ENCODE measurements around the gene PLXNA4.

The PLXNA4 gene

DNA sequence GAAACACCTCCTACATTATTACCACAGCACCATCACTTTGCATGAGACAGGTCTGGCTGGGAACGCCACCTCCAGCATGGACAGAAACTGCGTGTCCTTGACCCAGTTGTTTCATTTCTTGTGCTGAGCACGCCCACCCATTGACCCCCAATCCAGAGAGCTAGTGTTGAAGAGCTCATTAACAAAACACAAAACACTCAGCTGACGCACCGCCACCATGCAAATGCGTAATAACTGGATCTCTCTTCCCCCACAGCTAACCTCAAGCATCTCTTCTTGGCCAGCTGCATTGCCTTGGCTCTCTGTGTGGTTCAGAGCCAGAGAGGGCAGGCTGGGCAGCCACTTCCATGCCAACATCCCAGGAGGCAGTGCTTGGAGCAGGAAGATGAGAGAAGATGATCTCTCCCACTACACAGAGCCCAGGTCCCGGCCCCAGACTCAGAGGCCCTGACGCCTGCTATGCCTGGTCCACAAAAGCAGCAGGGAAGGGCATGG, 173.5 kb downstream of the PLXNA4 start:
- H3K9me3 ChIP-seq (ENCODE audit: low read length): no peaks in the 10 kb centered on the region
- no peaks in the 10 kb centered on the region for H3K36me3 ChIP-seq (ENCODE audit: insufficient read depth, low read length)
- no peaks in the 10 kb centered on the region for H3K27me3 ChIP-seq (ENCODE audit: control insufficient read depth in 1 of 2, insufficient read depth in 2 of 2, low read length in 2 of 2)
- H3K27ac ChIP-seq (ENCODE audit: low read depth, low read length): no peak overlapping the region
- H3K9ac ChIP-seq (ENCODE audit: low read length): no peak overlapping the region
- no peak overlapping the region for H3K4me3 ChIP-seq (ENCODE audit: low read depth in 1 of 2, low read length in 2 of 2)
- H3K4me1 ChIP-seq (ENCODE audit: insufficient read depth, low read length): no peaks in the 10 kb centered on the region

DNA sequence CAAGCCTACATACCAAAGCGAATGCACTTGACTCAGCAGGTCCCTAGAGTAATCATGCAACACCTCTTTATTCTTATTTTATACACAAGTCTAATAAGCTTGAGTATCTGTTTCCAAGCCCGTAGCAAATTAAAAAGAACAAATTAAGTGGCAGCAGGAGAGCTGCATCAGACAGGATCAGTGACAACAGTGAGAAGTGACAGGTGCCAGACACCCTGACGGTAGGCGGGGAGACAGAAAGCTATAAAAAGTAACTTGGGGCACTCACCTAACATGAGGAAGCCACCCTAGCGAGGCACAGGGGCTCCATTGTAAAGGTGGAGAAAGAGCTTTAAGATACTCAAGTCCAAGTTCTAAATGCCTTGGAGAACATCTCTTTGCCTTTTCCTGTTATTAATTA, 174.2 kb downstream of the PLXNA4 start:
- H3K36me3 ChIP-seq (ENCODE audit: insufficient read depth, low read length): no peaks in the 10 kb centered on the region
- no peaks in the 10 kb centered on the region for H3K4me1 ChIP-seq (ENCODE audit: insufficient read depth, low read length)
- no peaks in the 10 kb centered on the region for H3K27me3 ChIP-seq (ENCODE audit: control insufficient read depth in 1 of 2, insufficient read depth in 2 of 2, low read length in 2 of 2)
- no peak overlapping the region for H3K9ac ChIP-seq (ENCODE audit: low read length)
- H3K9me3 ChIP-seq (ENCODE audit: low read length): no peaks in the 10 kb centered on the region
- no peak overlapping the region for H3K4me3 ChIP-seq (ENCODE audit: low read depth in 1 of 2, low read length in 2 of 2)
- no peak overlapping the region for H3K27ac ChIP-seq (ENCODE audit: low read depth, low read length)

DNA sequence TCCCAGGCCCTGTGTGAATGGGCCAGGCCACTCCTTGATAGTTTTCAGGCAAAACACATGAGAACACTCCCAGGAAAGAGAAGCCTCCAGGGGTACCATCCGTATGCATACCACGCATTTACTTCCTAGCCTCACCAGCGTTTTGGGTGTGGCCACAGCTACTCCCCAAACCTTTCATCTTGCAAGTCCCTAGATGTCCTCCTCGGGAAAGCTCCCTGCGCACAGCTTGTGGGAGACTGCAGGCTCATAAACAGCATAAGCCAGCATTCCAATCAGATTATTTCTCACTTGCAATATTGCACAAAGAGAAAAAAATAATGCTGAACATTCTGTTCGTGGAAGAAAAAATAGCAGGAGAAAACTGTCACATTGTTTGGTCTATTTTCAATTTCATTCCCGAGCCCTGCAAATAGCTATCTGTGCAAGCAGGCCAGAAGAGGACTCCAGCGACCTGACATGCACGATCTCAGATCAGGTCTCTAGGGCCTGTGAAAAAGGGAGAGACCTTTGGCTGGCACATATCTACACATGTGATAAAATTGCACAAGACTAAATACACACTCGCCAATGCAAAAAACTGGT, 175.6 kb downstream of the PLXNA4 start:
- Histone ChIP-seq H3K36me3 (ENCODE audit: insufficient read depth, low read length) (no peaks in the 10 kb centered on the region), H3K27ac (ENCODE audit: low read depth, low read length) (no peak overlapping the region), H3K4me3 (ENCODE audit: low read depth in 1 of 2, low read length in 2 of 2) (no peak overlapping the region), H3K9ac (ENCODE audit: low read length) (no peak overlapping the region), H3K9me3 (ENCODE audit: low read length) (no peaks in the 10 kb centered on the region), H3K4me1 (ENCODE audit: insufficient read depth, low read length) (no peaks in the 10 kb centered on the region), H3K27me3 (ENCODE audit: control insufficient read depth in 1 of 2, insufficient read depth in 2 of 2, low read length in 2 of 2) (no peaks in the 10 kb centered on the region)

DNA sequence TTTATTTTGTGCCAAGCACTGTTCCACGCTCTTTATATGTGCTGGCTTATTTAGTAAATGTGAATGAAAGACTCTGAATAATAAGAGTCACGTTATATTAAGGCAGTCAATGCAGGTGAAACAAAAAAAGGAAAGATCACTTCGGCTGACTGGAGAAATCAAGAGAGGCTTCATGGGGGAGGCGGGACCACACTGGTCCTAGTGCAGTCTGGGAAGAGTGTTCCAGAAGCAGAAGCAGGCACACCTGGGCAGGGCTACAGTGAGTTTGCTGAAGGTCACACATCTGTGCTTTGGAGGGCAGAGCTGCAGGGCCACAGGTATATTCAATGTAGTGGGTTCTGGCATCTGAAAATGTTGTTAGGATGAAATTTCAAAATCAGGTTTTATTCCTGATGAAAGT, 176.9 kb downstream of the PLXNA4 start:
- Histone ChIP-seq H3K27me3 (ENCODE audit: control insufficient read depth in 1 of 2, insufficient read depth in 2 of 2, low read length in 2 of 2) (no peaks in the 10 kb centered on the region), H3K36me3 (ENCODE audit: insufficient read depth, low read length) (no peaks in the 10 kb centered on the region), H3K4me3 (ENCODE audit: low read depth in 1 of 2, low read length in 2 of 2) (no peak overlapping the region), H3K9me3 (ENCODE audit: low read length) (no peaks in the 10 kb centered on the region), H3K4me1 (ENCODE audit: insufficient read depth, low read length) (peaks cover under 1% of the 10 kb centered on the region), H3K9ac (ENCODE audit: low read length) (no peak overlapping the region), H3K27ac (ENCODE audit: low read depth, low read length) (no peak overlapping the region)

DNA sequence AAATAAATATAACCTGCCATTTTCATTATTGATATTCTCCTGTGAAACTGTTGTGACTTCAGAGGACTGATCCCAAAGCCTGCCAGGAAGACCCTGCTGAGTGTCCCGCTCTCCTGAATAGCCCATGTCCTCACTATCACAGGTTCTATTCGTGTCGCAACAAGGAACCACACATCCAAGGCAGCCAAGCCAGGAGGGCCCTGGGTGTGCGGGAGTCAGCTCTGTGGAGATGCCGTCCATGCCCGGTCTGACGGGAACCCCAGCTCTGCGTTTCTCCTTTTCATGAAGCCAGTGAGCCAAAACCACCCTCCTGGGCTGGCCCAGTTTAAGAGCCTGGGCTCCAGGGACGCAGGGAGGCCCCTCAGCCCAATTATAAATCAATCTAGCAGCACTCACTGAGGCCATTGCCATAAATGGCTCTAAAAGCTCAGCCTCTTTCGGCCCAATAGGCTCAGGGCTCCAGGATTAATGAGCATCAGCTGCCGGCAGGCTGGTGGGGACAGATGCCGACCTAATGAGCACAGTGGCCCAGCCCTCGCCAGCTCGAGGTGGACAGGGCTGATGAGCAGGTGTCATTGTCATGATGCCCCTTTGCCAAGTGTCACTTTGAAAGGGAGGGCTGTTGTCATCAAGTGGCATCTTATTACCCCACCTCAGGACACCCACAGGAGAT, 177.9 kb downstream of the PLXNA4 start:
- Histone ChIP-seq H3K36me3 (ENCODE audit: insufficient read depth, low read length) (no peaks in the 10 kb centered on the region), H3K9ac (ENCODE audit: low read length) (no peak overlapping the region), H3K27me3 (ENCODE audit: control insufficient read depth in 1 of 2, insufficient read depth in 2 of 2, low read length in 2 of 2) (no peaks in the 10 kb centered on the region), H3K4me3 (ENCODE audit: low read depth in 1 of 2, low read length in 2 of 2) (no peak overlapping the region), H3K4me1 (ENCODE audit: insufficient read depth, low read length) (peaks cover 10% of the 10 kb centered on the region), H3K9me3 (ENCODE audit: low read length) (no peaks in the 10 kb centered on the region), H3K27ac (ENCODE audit: low read depth, low read length) (no peak overlapping the region)

DNA sequence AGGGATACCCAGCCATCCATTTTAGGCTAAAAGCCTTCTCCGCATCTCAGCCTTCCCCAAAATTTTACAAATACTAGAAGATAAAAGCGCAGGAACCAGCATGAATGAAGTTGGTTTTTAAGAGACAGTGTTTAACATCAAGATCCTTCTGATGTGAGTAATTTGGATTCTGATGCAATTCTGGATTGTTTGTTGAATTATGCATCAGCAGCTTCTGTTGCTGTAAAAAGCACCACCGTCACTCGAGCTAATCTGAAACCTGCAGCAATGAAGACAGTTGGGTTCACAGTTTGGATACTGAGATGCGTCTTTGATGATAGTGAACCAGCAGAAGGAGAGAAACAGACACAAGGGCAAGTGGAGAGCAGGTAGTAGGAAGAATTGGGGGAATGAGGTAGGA, 179.2 kb downstream of the PLXNA4 start:
- peaks cover 11% of the 10 kb centered on the region for H3K4me1 ChIP-seq (ENCODE audit: insufficient read depth, low read length)

DNA sequence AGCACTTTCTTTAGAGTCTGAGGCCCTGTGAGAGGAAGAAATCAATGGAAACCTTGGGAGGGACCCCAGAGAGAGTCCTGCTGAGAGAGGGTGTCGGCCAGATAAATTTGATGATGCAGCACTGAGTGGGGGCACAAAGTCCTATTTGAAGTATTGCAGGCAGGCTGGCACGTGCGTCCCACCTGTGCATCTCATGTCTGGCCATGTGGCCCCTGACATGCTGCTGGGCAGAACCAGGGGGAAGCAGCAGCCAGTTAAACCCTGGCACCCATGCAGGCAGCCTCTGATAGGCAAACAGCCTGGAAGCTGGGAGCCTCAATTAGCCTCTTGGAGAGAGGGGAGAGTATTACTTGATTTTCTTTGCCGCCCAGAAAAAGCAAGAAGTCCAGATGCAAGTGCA, 180.9 kb downstream of the PLXNA4 start:
- no peak overlapping the region for H3K9ac ChIP-seq (ENCODE audit: low read length)
- H3K36me3 ChIP-seq (ENCODE audit: insufficient read depth, low read length): no peaks in the 10 kb centered on the region
- H3K9me3 ChIP-seq (ENCODE audit: low read length): no peaks in the 10 kb centered on the region
- no peaks in the 10 kb centered on the region for H3K27me3 ChIP-seq (ENCODE audit: control insufficient read depth in 1 of 2, insufficient read depth in 2 of 2, low read length in 2 of 2)
- H3K4me1 ChIP-seq (ENCODE audit: insufficient read depth, low read length): peaks cover 11% of the 10 kb centered on the region
- H3K27ac ChIP-seq (ENCODE audit: low read depth, low read length): no peak overlapping the region
- no peak overlapping the region for H3K4me3 ChIP-seq (ENCODE audit: low read depth in 1 of 2, low read length in 2 of 2)

More for the DNA sequence above, 179.2 kb downstream of the PLXNA4 start:
- H3K27me3 ChIP-seq (ENCODE audit: control insufficient read depth in 1 of 2, insufficient read depth in 2 of 2, low read length in 2 of 2): no peaks in the 10 kb centered on the region
- no peaks in the 10 kb centered on the region for H3K9me3 ChIP-seq (ENCODE audit: low read length)
- H3K36me3 ChIP-seq (ENCODE audit: insufficient read depth, low read length): no peaks in the 10 kb centered on the region
- no peak overlapping the region for H3K27ac ChIP-seq (ENCODE audit: low read depth, low read length)
- H3K4me3 ChIP-seq (ENCODE audit: low read depth in 1 of 2, low read length in 2 of 2): no peak overlapping the region
- no peak overlapping the region for H3K9ac ChIP-seq (ENCODE audit: low read length)

DNA sequence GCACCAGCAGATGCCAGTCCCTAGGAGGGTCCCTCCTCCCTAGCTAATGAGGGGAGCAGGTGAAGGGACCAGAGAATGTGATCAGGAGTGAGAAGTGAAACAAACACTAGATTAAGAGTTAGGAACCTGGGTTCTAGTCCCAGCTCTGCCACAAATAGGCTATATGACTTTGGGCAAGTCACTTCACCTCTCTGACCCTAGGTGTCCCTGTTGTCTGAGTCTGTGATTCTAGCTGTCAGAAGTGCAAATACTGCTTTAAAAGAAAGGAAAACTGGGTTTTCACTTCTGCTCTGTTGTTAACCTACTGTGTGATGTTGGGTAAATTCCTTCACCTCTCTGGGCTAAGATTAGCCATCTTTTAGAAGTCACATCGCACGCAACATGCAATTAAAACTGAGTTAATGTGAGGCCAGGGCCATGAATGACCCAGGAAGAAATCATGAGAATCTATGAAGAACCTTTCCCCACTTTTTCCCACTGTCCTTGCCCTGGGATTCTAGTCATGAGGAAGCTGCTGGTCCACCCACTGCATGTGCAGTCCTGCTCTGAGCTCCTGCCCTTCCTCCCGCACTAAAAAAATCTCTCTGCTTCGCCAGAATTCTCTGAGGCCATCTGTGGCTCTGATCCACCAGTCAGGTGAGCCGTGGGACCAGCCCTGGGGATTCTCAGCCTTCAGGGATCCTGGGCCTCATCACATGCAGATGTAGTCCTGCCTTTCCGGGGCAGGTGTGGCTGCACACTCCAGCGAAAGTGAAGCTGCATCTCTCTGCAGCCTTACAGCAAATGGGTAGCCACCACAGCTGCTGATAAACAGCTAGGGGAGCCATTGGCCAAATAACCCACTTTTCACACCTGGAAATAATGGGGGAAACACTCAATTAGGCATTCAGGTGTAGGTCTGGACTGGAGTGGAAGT, 181.7 kb downstream of the PLXNA4 start:
- H3K36me3 ChIP-seq (ENCODE audit: insufficient read depth, low read length): no peaks in the 10 kb centered on the region
- H3K27me3 ChIP-seq (ENCODE audit: control insufficient read depth in 1 of 2, insufficient read depth in 2 of 2, low read length in 2 of 2): no peaks in the 10 kb centered on the region
- no peaks in the 10 kb centered on the region for H3K9me3 ChIP-seq (ENCODE audit: low read length)
- H3K27ac ChIP-seq (ENCODE audit: low read depth, low read length): no peak overlapping the region
- no peak overlapping the region for H3K9ac ChIP-seq (ENCODE audit: low read length)
- no peak overlapping the region for H3K4me3 ChIP-seq (ENCODE audit: low read depth in 1 of 2, low read length in 2 of 2)
- H3K4me1 ChIP-seq (ENCODE audit: insufficient read depth, low read length): peaks cover 11% of the 10 kb centered on the region

DNA sequence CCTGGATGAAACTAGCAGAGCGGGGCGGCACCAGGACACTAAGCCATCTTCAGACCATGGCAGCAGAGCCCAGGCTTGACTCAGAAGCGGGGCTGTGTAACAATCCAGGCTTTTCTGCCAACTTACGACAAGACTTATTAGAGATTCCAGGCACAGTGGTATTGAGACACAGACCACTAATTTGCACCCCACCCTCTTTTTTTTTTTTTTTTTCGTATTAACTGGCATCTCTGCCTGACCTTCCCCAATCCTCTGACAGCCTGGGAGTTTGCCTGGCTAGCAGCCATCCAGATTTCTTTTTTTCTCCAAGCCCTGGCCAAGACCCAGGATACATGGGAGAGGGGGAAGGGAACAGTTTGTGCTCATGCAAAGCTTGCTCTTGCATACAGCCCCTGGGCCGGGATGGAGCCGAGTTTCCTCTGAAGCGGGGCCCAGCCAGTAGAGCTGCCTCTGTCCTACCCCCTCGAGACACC, 182.4 kb downstream of the PLXNA4 start:
- Histone ChIP-seq H3K4me3 (ENCODE audit: low read depth in 1 of 2, low read length in 2 of 2) (no peak overlapping the region), H3K27ac (ENCODE audit: low read depth, low read length) (no peak overlapping the region), H3K4me1 (ENCODE audit: insufficient read depth, low read length) (peaks cover 11% of the 10 kb centered on the region), H3K9me3 (ENCODE audit: low read length) (no peaks in the 10 kb centered on the region), H3K27me3 (ENCODE audit: control insufficient read depth in 1 of 2, insufficient read depth in 2 of 2, low read length in 2 of 2) (no peaks in the 10 kb centered on the region), H3K36me3 (ENCODE audit: insufficient read depth, low read length) (no peaks in the 10 kb centered on the region), H3K9ac (ENCODE audit: low read length) (no peak overlapping the region)

DNA sequence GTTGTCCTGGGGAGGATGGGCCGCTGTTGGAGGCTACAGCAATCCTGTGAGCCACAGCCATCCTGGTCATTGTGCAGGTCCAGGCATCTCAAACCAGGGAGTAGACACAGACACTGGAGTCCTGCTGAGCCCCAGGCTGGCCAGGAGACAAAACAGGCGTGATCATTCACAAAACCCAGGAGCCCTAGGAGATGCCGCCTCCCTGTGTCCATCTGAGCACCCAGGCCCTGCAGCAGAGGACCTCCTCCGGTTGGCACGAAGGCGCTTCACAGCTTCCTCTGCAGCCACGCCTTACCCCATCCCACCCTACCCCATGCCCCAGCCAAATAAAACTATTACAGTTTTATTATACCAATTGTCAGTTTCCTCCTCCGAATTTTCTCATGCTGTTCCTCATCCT, 183.6 kb downstream of the PLXNA4 start:
- Histone ChIP-seq H3K9ac (ENCODE audit: low read length) (no peak overlapping the region), H3K36me3 (ENCODE audit: insufficient read depth, low read length) (no peaks in the 10 kb centered on the region), H3K27ac (ENCODE audit: low read depth, low read length) (no peak overlapping the region), H3K4me1 (ENCODE audit: insufficient read depth, low read length) (peaks cover 11% of the 10 kb centered on the region), H3K4me3 (ENCODE audit: low read depth in 1 of 2, low read length in 2 of 2) (no peak overlapping the region), H3K27me3 (ENCODE audit: control insufficient read depth in 1 of 2, insufficient read depth in 2 of 2, low read length in 2 of 2) (no peaks in the 10 kb centered on the region), H3K9me3 (ENCODE audit: low read length) (no peaks in the 10 kb centered on the region)

DNA sequence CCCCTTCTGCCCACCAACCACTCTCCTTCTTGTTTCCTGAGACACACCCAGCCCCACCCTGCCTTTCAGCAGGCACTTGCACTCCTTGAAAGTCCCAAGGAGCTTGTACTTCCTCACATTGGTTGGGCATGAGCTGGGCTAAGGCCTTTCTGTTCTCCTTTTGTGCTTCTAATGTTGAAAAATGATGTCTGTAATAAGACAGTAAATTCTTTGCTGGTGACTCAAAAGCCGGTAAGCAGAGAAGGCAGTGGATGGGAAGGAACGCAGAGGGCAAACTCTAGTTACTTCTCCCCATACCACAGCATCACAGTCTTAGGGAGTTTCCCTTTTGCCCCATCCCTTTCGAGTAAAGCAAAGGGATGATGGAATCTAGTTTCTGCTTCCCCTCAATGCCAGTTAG, 185.6 kb downstream of the PLXNA4 start:
- Histone ChIP-seq H3K4me3 (ENCODE audit: low read depth in 1 of 2, low read length in 2 of 2) (no peak overlapping the region), H3K36me3 (ENCODE audit: insufficient read depth, low read length) (no peaks in the 10 kb centered on the region), H3K27ac (ENCODE audit: low read depth, low read length) (no peak overlapping the region), H3K9ac (ENCODE audit: low read length) (no peak overlapping the region), H3K27me3 (ENCODE audit: control insufficient read depth in 1 of 2, insufficient read depth in 2 of 2, low read length in 2 of 2) (no peaks in the 10 kb centered on the region), H3K9me3 (ENCODE audit: low read length) (no peaks in the 10 kb centered on the region), H3K4me1 (ENCODE audit: insufficient read depth, low read length) (peaks cover 11% of the 10 kb centered on the region)

All from muscle layer of colon (tissue), 2 donors.